ENCODE measurements around the gene DHX16. TPM values are rescaled to one million over a fixed set of nuclear protein-coding genes. Genes with fewer than 3 reads are reported as not detected.
A peak's percentile ranks its signal among the peaks of the same experiment; 100 is the strongest.

The DHX16 gene
- polyA plus RNA-seq, 3 donors = 16.4 to 70.1 (median 19.0) TPM

- peak within 1 kb of the TSS; percentile 91 to 99 for H3K27ac ChIP-seq (ENCODE audit: low read depth in 1 of 2, low read length in 2 of 2)
- Mint-ChIP-seq H3K4me1 (peaks cover 31% of the 10 kb centered on the region), H3K27me3 (ENCODE audit: low read depth in 3 of 3) (peaks cover 0 to 5% (median 1%) of the 10 kb centered on the region in 3 donors), H3K4me3 (peak within 1 kb of the TSS; percentile 99 to 100), H3K36me3 (peaks cover 41 to 57% of the 10 kb centered on the region in 2 donors), H3K9me3 (peaks cover 0 to 9% (median 5%) of the 10 kb centered on the region in 7 donors), H3K27ac (peak within 1 kb of the TSS; percentile 99 to 100 (median 99))
- peaks cover 43% of the 10 kb centered on the region for H4K20me1 ChIP-seq (ENCODE audit: insufficient read depth, low read length)
- 0% methylated on average over 35 of the region's 40 CpGs for WGBS (ENCODE audit: insufficient coverage)
- no peaks in the 10 kb centered on the region for H3K9me3 ChIP-seq (replicated peaks in 1 of 2; ENCODE audit: control insufficient read depth in 1 of 2, insufficient read depth in 1 of 2, low read length in 2 of 2)
- peaks cover 77% of the 10 kb centered on the region for H3K79me2 ChIP-seq (ENCODE audit: insufficient read depth, low read length)
- H3K36me3 ChIP-seq (replicated peaks in 1 of 2; ENCODE audit: control insufficient read depth in 1 of 2, insufficient read depth in 2 of 2, low read length in 2 of 2) = peaks cover 17 to 34% of the 10 kb centered on the region in 2 donors
- TF ChIP-seq CTCF (IDR thresholded peaks at IDR 0.05) = no peak
- peaks cover 27 to 39% of the 10 kb centered on the region in 2 donors for H3K4me1 ChIP-seq (ENCODE audit: control insufficient read depth in 1 of 2, insufficient read depth in 2 of 2, low read length in 2 of 2)
- DNase-seq = peak; percentile 100
- peak within 1 kb of the TSS; percentile 98 for H3K9ac ChIP-seq (ENCODE audit: insufficient read depth, low read length, poor library complexity, severe bottlenecking)
- peak within 1 kb of the TSS; percentile 89 for H3K4me2 ChIP-seq (replicated peaks; ENCODE audit: extremely low read depth, low read length, poor library complexity, severe bottlenecking)
- intact Hi-C loops (cut with micrococcal nuclease) = loop anchor here (2.0 to 5.0 kb wide), 8 partner anchors 46 to 130 kb away; partner anchors contain the start of genes GNL1 (in 2 of the 2), PRR3 (in 2 of the 2), ABCF1 (in 1 of the 2) and DHX16 (in 1 of the 2)
- H2AFZ ChIP-seq (ENCODE audit: insufficient read depth, low read depth, low read length, poor library complexity, severe bottlenecking) = peak within 1 kb of the TSS; percentile 87
- H3K4me3 ChIP-seq (replicated peaks in 1 of 3; ENCODE audit: low read depth in 2 of 3, low read length in 3 of 3) = peak within 1 kb of the TSS; percentile 83 to 100 (median 90)
- no peaks in the 10 kb centered on the region for H3K27me3 ChIP-seq (ENCODE audit: control insufficient read depth in 2 of 2, insufficient read depth in 2 of 2, low read length in 2 of 2)
These were observed 55.8 kb downstream of the DHX16 start, which contains the start of gene PPP1R10 for GRCh38 chr6:30616811-30617564. Gene PPP1R10 (minus strand): TSS chr6:30617243. CDS start chr6:30609944, 7,299 bp downstream.

DNA sequence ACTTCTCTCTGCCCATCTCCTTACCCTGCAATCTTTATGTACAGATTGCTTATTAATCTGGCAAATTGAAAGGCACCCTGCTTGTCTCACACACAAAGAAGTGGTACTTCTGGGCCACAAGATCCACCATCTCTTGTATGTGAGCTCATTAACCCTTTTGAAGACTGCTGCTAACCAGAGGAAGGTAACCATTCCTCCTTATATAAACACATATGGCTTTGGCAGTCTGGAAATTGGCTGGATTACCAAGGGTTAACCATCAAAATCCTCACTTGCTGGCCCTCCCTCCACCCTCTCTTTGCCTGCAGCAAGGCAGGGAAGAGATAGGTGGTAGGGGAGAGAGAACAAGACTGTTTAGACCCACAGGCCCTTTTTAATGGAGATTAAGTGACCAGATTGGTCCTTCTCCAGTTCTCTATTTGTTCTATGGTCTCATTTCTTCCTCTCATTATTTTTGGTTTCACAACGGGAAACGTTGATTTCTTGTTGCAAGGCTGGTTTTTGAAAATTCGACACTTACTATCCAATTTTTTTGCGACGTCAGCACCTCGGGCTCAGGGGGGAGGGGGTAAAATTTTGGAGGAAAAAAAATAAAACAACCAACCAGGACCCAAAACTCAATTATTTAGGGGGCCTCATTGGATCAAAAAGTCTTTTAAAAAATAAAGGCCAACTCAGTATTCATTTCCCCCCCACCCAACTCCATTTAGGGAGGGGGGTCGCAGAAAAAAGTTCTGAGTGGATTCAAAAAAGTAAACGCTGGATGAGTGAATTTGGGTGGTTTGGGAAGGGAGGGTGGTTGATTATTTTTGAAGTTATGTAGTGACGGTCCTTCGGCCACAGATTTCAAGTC is 56.6 kb downstream of the DHX16 start:
- no CpG with 5 or more reads among the region's 10 CpGs for WGBS (ENCODE audit: insufficient coverage)
- H3K27me3 ChIP-seq (ENCODE audit: control insufficient read depth in 2 of 2, insufficient read depth in 2 of 2, low read length in 2 of 2) = no peaks in the 10 kb centered on the region
- intact Hi-C loops (cut with micrococcal nuclease) = loop anchor here (2.0 to 5.0 kb wide), 8 partner anchors 45 to 129 kb away; partner anchors contain the start of genes GNL1 (in 2 of the 2), PRR3 (in 2 of the 2), ABCF1 (in 1 of the 2) and DHX16 (in 1 of the 2)
- no peak for TF ChIP-seq CTCF (IDR thresholded peaks at IDR 0.05)
- H3K9ac ChIP-seq (ENCODE audit: insufficient read depth, low read length, poor library complexity, severe bottlenecking) = peak overlapping the region; percentile 98
- H3K4me1 ChIP-seq (ENCODE audit: control insufficient read depth in 1 of 2, insufficient read depth in 2 of 2, low read length in 2 of 2) = peaks cover 27 to 39% of the 10 kb centered on the region in 2 donors
- peaks cover 0 to 9% (median 5%) of the 10 kb centered on the region in 7 donors for H3K9me3 Mint-ChIP-seq
- H3K4me3 Mint-ChIP-seq = peak overlapping the region; percentile 99
- H3K9me3 ChIP-seq (replicated peaks in 1 of 2; ENCODE audit: control insufficient read depth in 1 of 2, insufficient read depth in 1 of 2, low read length in 2 of 2) = no peaks in the 10 kb centered on the region
- peaks cover 13 to 32% of the 10 kb centered on the region in 2 donors for H3K36me3 ChIP-seq (replicated peaks in 1 of 2; ENCODE audit: control insufficient read depth in 1 of 2, insufficient read depth in 2 of 2, low read length in 2 of 2)
- no peak overlapping the region for H2AFZ ChIP-seq (ENCODE audit: insufficient read depth, low read depth, low read length, poor library complexity, severe bottlenecking)
- peaks cover 85% of the 10 kb centered on the region for H3K79me2 ChIP-seq (ENCODE audit: insufficient read depth, low read length)
- peaks cover 51% of the 10 kb centered on the region for H4K20me1 ChIP-seq (ENCODE audit: insufficient read depth, low read length)
- peak overlapping the region; percentile 99 to 100 (median 99) for H3K27ac Mint-ChIP-seq
- H3K4me2 ChIP-seq (replicated peaks; ENCODE audit: extremely low read depth, low read length, poor library complexity, severe bottlenecking) = peak overlapping the region; percentile 84
- peaks cover 0 to 5% (median 1%) of the 10 kb centered on the region in 3 donors for H3K27me3 Mint-ChIP-seq (ENCODE audit: low read depth in 3 of 3)
- H3K36me3 Mint-ChIP-seq = peaks cover 40 to 55% of the 10 kb centered on the region in 2 donors
- H3K27ac ChIP-seq (ENCODE audit: low read depth in 1 of 2, low read length in 2 of 2) = peak overlapping the region; percentile 91 to 99
- peak; percentile 31 to 67 (median 41) for DNase-seq
- peaks cover 37% of the 10 kb centered on the region for H3K4me1 Mint-ChIP-seq
- peak overlapping the region; percentile 83 to 100 (median 90) for H3K4me3 ChIP-seq (replicated peaks in 1 of 3; ENCODE audit: low read depth in 2 of 3, low read length in 3 of 3)

All from CD14-positive monocyte (primary cell).